PC-3 (cell line): Measurements from ENCODE around the gene NPIPA3.

ENCODE experiments used
- CTCF ChIP-seq: fragments of 300-600 bp; sonication (generic); conservative IDR thresholded peaks from 2 replicates; pipeline ENCODE4 v1.5.1; 2017; ENCODE audit warnings: antibody characterized with exemption, low read depth, mild to moderate bottlenecking, low read length
- EZH2 ChIP-seq: fragments of 300-600 bp; sonication (generic); IDR thresholded peaks from one replicate; pipeline ENCODE4 v1.6.1; 2017; ENCODE audit warnings: antibody characterized with exemption, mild to moderate bottlenecking, low read length; ENCODE audit not compliant: unreplicated experiment
- EZH2phosphoT487 ChIP-seq: fragments of 300-600 bp; sonication (generic); IDR thresholded peaks from 2 replicates; pipeline ENCODE4 v1.6.1; 2018; ENCODE audit warnings: mild to moderate bottlenecking, antibody characterized with exemption, low read length, borderline replicate concordance

GRCh38 chr16:14681115-14681514 is 22.1 kb upstream of the NPIPA3 start:
- TF ChIP-seq CTCF (no peak), EZH2 (no peak), EZH2phosphoT487 (no peak)
